GM21423 (cell line): ENCODE measurements around the gene MRPS27.
"Not testable (repeated sequence)": the region's sequence is repeated elsewhere in the genome, so short reads cannot be mapped to it uniquely, and the experiment has no call there.

Experiments used
- ATAC-seq: cut with Tn5 transposase; IDR thresholded peaks from one replicate; pipeline ENCODE4 v1.9.1; 2021; ENCODE audit warnings: mild to moderate bottlenecking, moderate library complexity; ENCODE audit not compliant: unreplicated experiment

Gene MRPS27

GRCh38 chr5:72177538-72177937 lies 142.5 kb downstream of the MRPS27 start:
- ATAC-seq = peak; percentile 92

- no peak for ATAC-seq
These were observed 147.3 kb downstream of the MRPS27 start for GRCh38 chr5:72172786-72173185.

GRCh38 chr5:72171667-72172066 lies 148.4 kb downstream of the MRPS27 start:
- no peak for ATAC-seq

GRCh38 chr5:72171181-72171580 lies 148.9 kb downstream of the MRPS27 start:
- ATAC-seq = not testable (repeated sequence)

- no peak for ATAC-seq
These were observed 149.9 kb downstream of the MRPS27 start for GRCh38 chr5:72170101-72170500.
